Activated CD4-positive, alpha-beta memory T cell treated with anti-CD3 and anti-CD28 coated beads, Interleukin-2, amount 10 ng/mL, durations not matched to agents 7 days and 5 days (primary cell): Measurements from ENCODE around the gene SHPK. TPM values are rescaled to one million over a fixed set of nuclear protein-coding genes. Genes with fewer than 3 reads are reported as not detected.
"Not testable (repeated sequence)": the region's sequence is repeated elsewhere in the genome, so short reads cannot be mapped to it uniquely, and the experiment has no call there.

Experiments used
- CTCF ChIA-PET: fragments of 350-600 bp; sonication (Branson Sonifier 250); formaldehyde crosslinking; loops from one replicate; lab custom pipeline; 2021; ENCODE audit warnings: antibody characterized with exemption, inconsistent platforms; lab: Charles Lee
- POLR2A ChIA-PET: fragments of 350-600 bp; sonication (Branson Sonifier 250); formaldehyde crosslinking; loops from one replicate; lab custom pipeline; 2021; ENCODE audit warnings: antibody characterized with exemption; lab: Charles Lee
- DNase-seq: peaks from one replicate; pipeline ENCODE4 v3.0.0-alpha.2; 2020
- H3K27ac Mint-ChIP-seq: one replicate; pipeline ENCODE4 v1.8.0; 2021; ENCODE audit warnings: mild to moderate bottlenecking, mixed read lengths
- H3K27me3 Mint-ChIP-seq: one replicate; pipeline ENCODE4 v1.8.0; 2021; ENCODE audit warnings: mixed read lengths
- H3K36me3 Mint-ChIP-seq: one replicate; pipeline ENCODE4 v1.8.0; 2021; ENCODE audit warnings: low read depth, mixed read lengths
- H3K4me1 Mint-ChIP-seq: one replicate; pipeline ENCODE4 v1.8.0; 2021; ENCODE audit warnings: mixed read lengths
- H3K4me3 Mint-ChIP-seq: one replicate; pipeline ENCODE4 v1.8.0; 2021; ENCODE audit warnings: mild to moderate bottlenecking, mixed read lengths
- H3K9me3 Mint-ChIP-seq: one replicate; pipeline ENCODE4 v1.8.0; 2021; ENCODE audit warnings: mixed read lengths
- total RNA-seq, 2 experiments: library from RNA; stranded (reverse); gene quantifications; one replicate each; pipeline ENCODE4 v1.2.3, GENCODE V29; 2021

Gene SHPK
- total RNA-seq, 2 experiments from 2014 or later = 10.4 TPM

DNA sequence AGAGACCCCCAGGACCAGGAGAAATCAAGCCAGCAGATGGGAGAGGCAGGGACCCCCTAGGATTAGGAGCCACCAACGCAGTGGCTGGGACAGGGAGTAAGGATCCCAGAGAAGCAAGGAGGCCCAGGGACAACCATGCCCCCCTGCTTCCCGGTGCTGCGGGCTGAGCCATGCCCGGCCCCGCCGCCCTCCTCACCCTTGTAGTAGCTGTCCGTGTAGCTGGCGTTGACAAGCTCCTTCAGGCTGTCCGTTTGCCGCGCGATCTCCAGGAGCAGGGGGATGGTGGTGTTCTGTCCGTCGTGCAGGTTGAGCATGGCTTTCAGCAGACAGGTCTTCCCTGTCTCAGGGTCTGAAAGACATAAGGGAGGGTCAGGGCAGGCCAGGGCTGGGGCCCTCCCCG is 45.3 kb downstream of the SHPK start:
- Mint-ChIP-seq H3K27me3 (no peaks in the 10 kb centered on the region), H3K9me3 (no peaks in the 10 kb centered on the region), H3K27ac (no peak overlapping the region), H3K36me3 (peaks cover 6% of the 10 kb centered on the region), H3K4me3 (no peak overlapping the region), H3K4me1 (no peaks in the 10 kb centered on the region)
- DNase-seq = no peak
- ChIA-PET POLR2A (no interaction called here), CTCF (no interaction called here)

GRCh38 chr17:3590231-3590630 is 45.8 kb downstream of the SHPK start:
- no peak overlapping the region for H3K4me3 Mint-ChIP-seq
- ChIA-PET CTCF (no interaction called here), POLR2A (interaction anchor here (1.2 kb wide), 1 partner anchor 32 kb away, joined by 5 read pairs; no protein-coding TSS in a partner anchor)
- DNase-seq = no peak
- no peaks in the 10 kb centered on the region for H3K27me3 Mint-ChIP-seq
- no peak overlapping the region for H3K27ac Mint-ChIP-seq
- H3K9me3 Mint-ChIP-seq = no peaks in the 10 kb centered on the region
- no peaks in the 10 kb centered on the region for H3K4me1 Mint-ChIP-seq
- peaks cover 6% of the 10 kb centered on the region for H3K36me3 Mint-ChIP-seq

- Mint-ChIP-seq H3K36me3 (peaks cover 6% of the 10 kb centered on the region), H3K27ac (no peak overlapping the region), H3K27me3 (no peaks in the 10 kb centered on the region), H3K4me1 (no peaks in the 10 kb centered on the region), H3K9me3 (no peaks in the 10 kb centered on the region), H3K4me3 (no peak overlapping the region)
- CTCF ChIA-PET = no interaction called here
- no peak for DNase-seq
- POLR2A ChIA-PET = interaction anchor here (1.2 kb wide), 1 partner anchor 32 kb away, joined by 5 read pairs; no protein-coding TSS in a partner anchor
Observed at GRCh38 chr17:3589784-3590183, 46.3 kb downstream of the SHPK start.

GRCh38 chr17:3585826-3586225 is 50.2 kb downstream of the SHPK start:
- no peaks in the 10 kb centered on the region for H3K27me3 Mint-ChIP-seq
- no peak overlapping the region for H3K4me3 Mint-ChIP-seq
- no peaks in the 10 kb centered on the region for H3K4me1 Mint-ChIP-seq
- ChIA-PET POLR2A (no interaction called here), CTCF (no interaction called here)
- no peaks in the 10 kb centered on the region for H3K9me3 Mint-ChIP-seq
- no peak for DNase-seq
- no peak overlapping the region for H3K27ac Mint-ChIP-seq
- peaks cover 6% of the 10 kb centered on the region for H3K36me3 Mint-ChIP-seq

DNA sequence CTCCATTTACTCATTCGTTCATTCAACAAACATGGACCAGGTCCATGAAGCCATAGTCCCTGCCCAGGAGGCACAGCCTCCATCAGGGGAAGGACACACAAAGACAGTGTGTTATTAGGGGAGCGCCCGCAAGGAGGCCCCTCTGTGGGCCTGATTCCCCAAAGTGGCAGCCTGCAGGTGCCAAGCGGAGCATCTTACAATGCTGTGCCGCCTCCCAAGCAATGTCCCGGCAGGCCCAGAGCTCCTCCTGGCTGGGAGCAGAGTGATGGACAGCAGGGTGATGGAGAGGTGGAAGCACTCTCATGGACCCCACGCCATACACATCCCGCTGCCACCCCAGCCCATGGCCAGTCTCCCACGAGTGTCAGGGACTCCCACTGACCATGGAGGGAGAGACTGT is 52.6 kb downstream of the SHPK start:
- CTCF ChIA-PET = no interaction called here
- Mint-ChIP-seq H3K9me3 (no peaks in the 10 kb centered on the region), H3K27ac (no peak overlapping the region), H3K4me3 (no peak overlapping the region), H3K4me1 (no peaks in the 10 kb centered on the region), H3K27me3 (no peaks in the 10 kb centered on the region), H3K36me3 (peaks cover 8% of the 10 kb centered on the region)
- POLR2A ChIA-PET = interaction anchor here (0.6 kb wide), 1 partner anchor 306 kb away, joined by 3 read pairs; no protein-coding TSS in a partner anchor
- DNase-seq = no peak

GRCh38 chr17:3582915-3583314 is 53.1 kb downstream of the SHPK start:
- CTCF ChIA-PET = no interaction called here
- DNase-seq = no peak
- Mint-ChIP-seq H3K36me3 (peaks cover 8% of the 10 kb centered on the region), H3K27ac (no peak overlapping the region), H3K9me3 (no peaks in the 10 kb centered on the region), H3K4me3 (no peak overlapping the region), H3K27me3 (no peaks in the 10 kb centered on the region), H3K4me1 (no peaks in the 10 kb centered on the region)
- POLR2A ChIA-PET = interaction anchor here (0.6 kb wide), 1 partner anchor 307 kb away, joined by 3 read pairs; no protein-coding TSS in a partner anchor

DNA sequence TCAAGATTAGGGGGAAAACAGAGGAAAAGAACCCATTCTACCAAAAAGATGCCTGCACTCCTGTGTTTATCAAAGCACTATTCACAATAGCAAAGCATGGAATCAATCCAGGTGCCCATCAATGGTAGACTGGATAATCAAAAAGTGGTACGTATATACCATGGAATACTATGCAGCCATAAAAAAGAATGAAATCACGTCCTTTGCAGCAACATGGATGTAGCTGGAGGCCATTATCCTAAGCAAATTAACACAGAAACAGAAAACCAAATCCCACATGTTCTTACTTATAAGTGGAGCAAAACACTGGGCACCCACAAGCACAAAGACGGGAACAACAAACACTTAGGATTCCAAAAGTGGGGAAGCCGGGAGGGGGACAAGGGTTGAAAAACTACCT is 57.4 kb downstream of the SHPK start:
- H3K36me3 Mint-ChIP-seq, H3K27me3 Mint-ChIP-seq, H3K9me3 Mint-ChIP-seq, DNase-seq, H3K27ac Mint-ChIP-seq, CTCF ChIA-PET, H3K4me3 Mint-ChIP-seq, H3K4me1 Mint-ChIP-seq, POLR2A ChIA-PET: not testable (repeated sequence)

- H3K27ac Mint-ChIP-seq = no peak overlapping the region
- ChIA-PET POLR2A (no interaction called here), CTCF (no interaction called here)
- H3K4me3 Mint-ChIP-seq = no peak overlapping the region
- no peak for DNase-seq
- no peaks in the 10 kb centered on the region for H3K27me3 Mint-ChIP-seq
- H3K9me3 Mint-ChIP-seq = no peaks in the 10 kb centered on the region
- H3K36me3 Mint-ChIP-seq = peaks cover 8% of the 10 kb centered on the region
- no peaks in the 10 kb centered on the region for H3K4me1 Mint-ChIP-seq
Observed at GRCh38 chr17:3576970-3577369, 59.1 kb downstream of the SHPK start.

DNA sequence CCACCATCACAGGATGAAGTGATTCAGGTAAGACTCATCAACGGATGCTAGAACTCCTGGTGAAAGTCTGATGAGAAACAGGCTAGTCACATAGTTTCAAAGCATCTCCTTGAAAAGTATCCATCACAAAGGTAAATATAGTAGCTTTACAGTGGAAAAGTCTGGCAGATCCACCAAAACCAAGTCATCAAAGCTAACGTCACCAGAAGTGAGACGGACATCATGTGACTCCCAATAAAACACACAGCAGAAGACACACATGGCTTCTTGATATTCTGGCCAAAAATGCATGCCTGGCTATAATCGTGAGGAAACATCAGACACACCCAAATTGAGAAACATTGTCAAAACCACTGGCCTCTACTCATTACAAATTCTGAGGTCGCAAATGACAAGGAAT is 60.5 kb downstream of the SHPK start:
- ChIA-PET CTCF (interaction anchor here (1.0 kb wide), 1 partner anchor 27 kb away, joined by 3 read pairs; no protein-coding TSS in a partner anchor), POLR2A (no interaction called here)
- no peak overlapping the region for H3K4me3 Mint-ChIP-seq
- no peak for DNase-seq
- H3K4me1 Mint-ChIP-seq = no peaks in the 10 kb centered on the region
- H3K27me3 Mint-ChIP-seq = no peaks in the 10 kb centered on the region
- H3K9me3 Mint-ChIP-seq = no peaks in the 10 kb centered on the region
- no peak overlapping the region for H3K27ac Mint-ChIP-seq
- H3K36me3 Mint-ChIP-seq = peaks cover 8% of the 10 kb centered on the region

DNA sequence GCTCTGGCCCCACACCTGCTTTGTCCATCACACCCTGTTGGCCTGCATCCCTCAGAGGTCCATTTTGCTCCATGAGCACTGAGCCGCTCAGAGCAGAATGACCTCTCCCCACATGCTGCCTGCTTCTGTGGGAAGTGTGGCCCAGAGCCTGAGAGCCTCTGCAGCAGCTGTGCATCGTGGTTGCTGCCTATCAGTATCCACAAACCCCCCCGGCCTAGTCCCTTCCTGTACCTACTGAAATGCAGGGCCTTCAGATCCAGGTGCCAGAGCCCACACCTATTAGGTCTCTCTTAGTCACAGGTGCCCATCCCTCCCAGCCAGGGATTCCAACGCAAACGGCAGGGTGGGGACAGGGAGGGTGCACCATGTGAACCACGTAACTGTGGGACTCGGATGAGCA is 61.8 kb downstream of the SHPK start:
- no peak for DNase-seq
- ChIA-PET POLR2A (no interaction called here), CTCF (no interaction called here)
- no peaks in the 10 kb centered on the region for H3K4me1 Mint-ChIP-seq
- no peaks in the 10 kb centered on the region for H3K27me3 Mint-ChIP-seq
- no peaks in the 10 kb centered on the region for H3K9me3 Mint-ChIP-seq
- H3K36me3 Mint-ChIP-seq = peaks cover 7% of the 10 kb centered on the region
- H3K4me3 Mint-ChIP-seq = no peak overlapping the region
- H3K27ac Mint-ChIP-seq = no peak overlapping the region

DNA sequence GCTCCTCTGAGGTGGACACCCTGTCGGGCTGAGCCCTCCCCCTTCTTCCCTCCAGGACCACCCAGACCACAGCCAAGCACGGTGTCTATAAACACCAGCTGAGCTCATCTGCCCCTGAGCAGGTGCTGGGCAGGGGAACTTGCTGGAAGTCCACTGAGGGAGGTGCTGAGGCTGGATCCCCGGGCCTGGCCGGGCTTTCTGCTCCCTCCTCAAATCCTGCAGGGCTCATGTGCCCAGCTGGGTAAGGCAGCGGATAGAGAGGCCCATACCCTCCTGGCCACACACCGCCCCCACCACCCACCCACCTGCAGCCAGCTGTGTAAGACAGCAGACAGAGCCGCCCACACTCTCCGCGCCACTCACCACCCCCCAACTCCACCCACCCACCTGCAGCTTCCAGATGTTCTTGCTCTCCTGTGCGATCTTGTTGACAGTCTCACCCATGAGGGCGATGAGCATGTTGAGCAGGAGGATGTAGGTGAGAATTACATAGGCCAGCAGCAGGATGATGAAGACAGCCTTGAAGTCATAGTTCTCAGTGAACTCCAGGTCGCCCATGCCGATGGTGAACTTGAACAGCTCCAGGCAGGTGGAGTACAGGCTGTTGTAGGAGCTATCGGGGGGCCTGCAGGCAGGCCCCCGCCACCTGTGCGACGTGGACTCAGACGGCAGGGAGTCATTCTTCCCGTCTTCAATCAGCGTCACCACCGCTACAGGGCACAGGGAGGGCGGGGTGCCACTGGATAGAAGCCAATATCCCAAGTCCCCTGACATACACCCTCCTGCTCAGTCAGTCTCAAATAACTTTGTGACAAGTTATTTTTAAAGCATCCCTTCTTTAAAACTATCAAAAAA is 62.6 kb downstream of the SHPK start:
- H3K27me3 Mint-ChIP-seq = no peaks in the 10 kb centered on the region
- POLR2A ChIA-PET = no interaction called here
- H3K4me3 Mint-ChIP-seq = no peak overlapping the region
- CTCF ChIA-PET = no interaction called here
- H3K36me3 Mint-ChIP-seq = peaks cover 3% of the 10 kb centered on the region
- DNase-seq = no peak
- no peaks in the 10 kb centered on the region for H3K9me3 Mint-ChIP-seq
- H3K27ac Mint-ChIP-seq = no peak overlapping the region
- H3K4me1 Mint-ChIP-seq = no peaks in the 10 kb centered on the region

DNA sequence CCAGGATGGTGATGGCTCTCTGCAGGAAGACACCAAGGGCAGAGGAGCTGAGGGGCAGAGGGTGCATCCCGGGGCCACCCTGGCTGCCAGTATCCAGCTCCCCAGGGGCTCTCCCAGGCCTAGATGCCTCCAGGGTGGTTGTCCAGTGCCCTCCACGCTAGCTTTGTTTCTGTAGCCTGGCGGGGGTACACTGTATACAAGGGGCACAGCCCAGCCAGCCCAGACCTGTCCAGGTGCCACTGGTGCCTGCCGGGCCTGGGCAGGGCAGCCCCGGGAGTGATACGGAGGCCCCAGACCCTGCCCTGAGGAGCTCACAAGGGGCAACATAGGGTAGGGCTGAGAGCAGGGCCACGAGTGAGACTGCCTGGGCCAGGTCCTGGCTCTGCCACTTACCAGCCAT is 63.8 kb downstream of the SHPK start:
- Mint-ChIP-seq H3K9me3 (no peaks in the 10 kb centered on the region), H3K36me3 (peaks cover 3% of the 10 kb centered on the region), H3K4me3 (no peak overlapping the region), H3K27ac (no peak overlapping the region), H3K27me3 (no peaks in the 10 kb centered on the region), H3K4me1 (no peaks in the 10 kb centered on the region)
- DNase-seq = no peak
- POLR2A ChIA-PET = interaction anchor here (0.8 kb wide), 1 partner anchor 64 kb away, joined by 3 read pairs; the partner anchor contains the start of genes CTNS and SHPK
- CTCF ChIA-PET = no interaction called here

- peaks cover 3% of the 10 kb centered on the region for H3K36me3 Mint-ChIP-seq
- no peak for DNase-seq
- H3K4me1 Mint-ChIP-seq = no peaks in the 10 kb centered on the region
- ChIA-PET POLR2A (interaction anchor here (0.8 kb wide), 1 partner anchor 65 kb away, joined by 3 read pairs; the partner anchor contains the start of genes CTNS and SHPK), CTCF (no interaction called here)
- no peaks in the 10 kb centered on the region for H3K27me3 Mint-ChIP-seq
- no peaks in the 10 kb centered on the region for H3K9me3 Mint-ChIP-seq
- H3K27ac Mint-ChIP-seq = no peak overlapping the region
- no peak overlapping the region for H3K4me3 Mint-ChIP-seq
Observed at GRCh38 chr17:3571043-3571900, 64.8 kb downstream of the SHPK start.
